OCI-LY3 (cell line): Measurements from ENCODE around the gene ITM2C.

ENCODE experiments used
- CTCF ChIP-seq: fragments of 200-600, 300-600 bp; sonication (generic); IDR thresholded peaks from 2 replicates; pipeline ENCODE4 v1.5.1; 2014; ENCODE audit warnings: antibody characterized with exemption, low read length, low read depth
- EZH2phosphoT487 ChIP-seq: fragments of 200-600 bp; shearing (Covaris generic); IDR thresholded peaks from 2 replicates; pipeline ENCODE4 v1.6.1; 2018; ENCODE audit warnings: antibody characterized with exemption, mixed run types, low read depth

- no peak for TF ChIP-seq CTCF
- TF ChIP-seq EZH2phosphoT487, result no peak
These were observed 29.4 kb downstream of the ITM2C start for GRCh38 chr2:230893841-230894781.
